DMS 273 (cell line): ENCODE results near the gene SMIM35.
A peak's percentile ranks its signal among the peaks of the same experiment; 100 is the strongest.

ENCODE experiments used
- DNase-seq: peaks from one replicate; lab custom pipeline; 2025; ENCODE audit not compliant: unreplicated experiment; lab: John Stamatoyannopoulos, UW

SMIM35 gene

GRCh38 chr11:118086913-118087768 is at the start of gene SMIM35:
TSS of gene SMIM35 (minus strand) at chr11:118086963. CDS start at chr11:118086757, 206 bp downstream.
- peak; percentile 3 for DNase-seq

DNA sequence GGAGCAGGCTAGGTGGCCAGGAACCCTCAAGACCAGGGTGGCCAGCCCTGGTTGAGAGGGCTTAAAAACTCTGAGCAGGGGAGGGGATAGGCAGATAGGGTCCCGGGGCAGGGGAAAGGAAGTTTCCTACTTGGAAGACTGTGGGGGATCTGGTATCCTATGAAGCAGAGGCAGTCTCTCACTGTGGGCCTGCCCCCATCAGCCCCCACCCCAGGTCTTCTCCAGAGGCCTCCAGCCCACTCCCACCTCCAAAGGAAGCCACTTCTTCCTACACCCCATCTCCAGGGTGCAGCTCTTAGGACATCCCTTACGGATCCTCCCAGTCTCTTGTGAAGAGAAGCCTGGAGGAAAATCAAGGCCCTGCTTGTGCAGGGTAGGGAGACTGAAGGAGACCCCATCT is 49.6 kb upstream of the SMIM35 start:
- no peak for DNase-seq

GRCh38 chr11:118135796-118136165 is 49.0 kb upstream of the SMIM35 start:
- DNase-seq: no peak

DNA sequence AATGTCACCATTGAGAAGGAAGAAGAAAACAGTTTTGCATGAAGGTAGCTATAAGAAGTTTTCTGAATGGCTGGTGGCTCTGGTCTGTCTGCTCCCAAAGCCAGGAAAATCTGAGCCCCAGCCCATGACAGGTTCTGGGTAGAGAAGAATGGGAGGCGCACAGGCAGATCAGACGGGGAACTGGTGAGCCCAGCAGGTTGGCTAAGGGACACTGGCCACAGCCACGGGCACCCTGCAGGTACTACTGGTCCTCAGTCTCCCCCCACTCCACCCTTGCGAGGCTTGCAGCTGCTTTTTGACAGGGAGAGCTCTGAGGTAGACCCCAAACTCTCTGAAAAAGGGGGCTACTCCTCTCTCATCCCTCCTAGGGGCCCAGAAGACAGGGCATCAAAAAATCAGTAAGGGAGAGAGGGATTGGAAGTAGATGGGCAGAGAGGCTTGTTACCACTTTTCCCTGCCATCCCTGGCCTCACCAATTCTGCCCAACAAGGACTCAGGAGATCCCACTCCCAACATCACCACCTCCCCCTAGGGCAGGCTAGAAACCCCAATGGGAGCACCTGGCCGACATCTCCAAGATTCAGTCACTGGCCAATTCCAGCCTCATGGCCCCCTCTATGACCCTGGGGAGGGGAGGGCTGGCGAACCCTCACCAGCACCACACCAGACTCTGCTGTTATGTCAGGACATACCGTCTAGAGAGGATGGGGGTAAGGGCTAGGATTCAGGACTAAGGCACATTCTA is 48.5 kb upstream of the SMIM35 start:
- DNase-seq: no peak

DNA sequence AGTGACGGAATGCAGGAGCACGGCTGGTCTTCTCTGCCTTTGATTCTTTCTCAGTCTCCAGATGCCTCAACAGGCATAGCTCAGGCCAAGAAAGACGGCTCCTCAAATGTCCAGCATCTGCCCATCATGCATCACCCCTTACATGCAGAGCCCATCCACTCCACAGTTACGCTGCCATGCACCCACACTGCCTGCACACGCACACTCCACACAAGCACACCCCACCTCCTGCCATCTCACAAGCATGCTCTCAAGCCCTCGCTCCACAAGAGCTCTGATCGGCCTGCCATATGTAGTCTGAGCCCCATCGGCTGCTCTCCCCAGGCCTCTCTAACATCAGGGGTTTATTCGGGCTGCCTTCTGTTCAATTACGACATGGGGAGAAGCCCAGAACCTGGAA is 47.1 kb upstream of the SMIM35 start:
- no peak for DNase-seq

GRCh38 chr11:118132385-118133151 is 45.8 kb upstream of the SMIM35 start:
- DNase-seq: no peak

- no peak for DNase-seq
These were observed 42.9 kb upstream of the SMIM35 start for GRCh38 chr11:118129471-118130172.

DNA sequence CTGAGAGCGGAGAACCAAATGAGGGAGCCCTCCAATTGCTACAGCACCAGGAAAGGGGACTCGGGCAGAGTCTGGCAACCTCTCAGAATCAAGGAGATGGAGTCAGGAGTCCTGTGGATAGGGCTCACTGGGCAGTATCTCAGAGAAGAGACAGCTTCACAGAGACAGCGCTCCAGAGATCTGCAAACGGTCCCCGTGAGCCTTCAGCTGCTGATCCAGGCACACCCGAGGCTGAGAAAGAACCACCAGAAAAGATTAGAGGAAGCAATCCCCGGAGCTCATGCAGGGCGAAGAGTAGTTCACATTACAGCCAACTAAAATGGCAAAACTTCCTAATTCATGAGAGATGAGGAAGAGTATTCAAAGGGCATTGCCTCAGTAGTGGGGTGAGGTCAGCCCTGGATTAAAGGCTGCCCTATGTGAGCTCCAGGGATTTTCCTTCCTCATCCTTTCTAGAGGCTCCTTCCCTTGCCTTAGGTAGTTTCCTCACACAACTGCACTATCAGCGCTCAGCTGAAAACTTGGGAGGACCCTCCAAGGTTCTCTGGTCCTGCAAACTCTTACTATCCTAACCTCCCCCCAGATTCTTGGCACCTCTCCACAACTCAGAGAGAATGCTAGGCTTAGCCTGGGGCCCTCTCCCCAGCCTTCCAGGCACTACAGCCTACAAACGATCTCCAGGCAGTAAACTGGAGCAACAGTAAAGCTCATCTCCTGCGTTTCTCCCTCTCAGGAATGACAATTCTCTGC is 42.1 kb upstream of the SMIM35 start:
- no peak for DNase-seq

- no peak for DNase-seq
These were observed 41.5 kb upstream of the SMIM35 start for GRCh38 chr11:118128310-118128709.

- DNase-seq: peak; percentile 23
These were observed 39.5 kb upstream of the SMIM35 start for GRCh38 chr11:118126082-118126838.

DNA sequence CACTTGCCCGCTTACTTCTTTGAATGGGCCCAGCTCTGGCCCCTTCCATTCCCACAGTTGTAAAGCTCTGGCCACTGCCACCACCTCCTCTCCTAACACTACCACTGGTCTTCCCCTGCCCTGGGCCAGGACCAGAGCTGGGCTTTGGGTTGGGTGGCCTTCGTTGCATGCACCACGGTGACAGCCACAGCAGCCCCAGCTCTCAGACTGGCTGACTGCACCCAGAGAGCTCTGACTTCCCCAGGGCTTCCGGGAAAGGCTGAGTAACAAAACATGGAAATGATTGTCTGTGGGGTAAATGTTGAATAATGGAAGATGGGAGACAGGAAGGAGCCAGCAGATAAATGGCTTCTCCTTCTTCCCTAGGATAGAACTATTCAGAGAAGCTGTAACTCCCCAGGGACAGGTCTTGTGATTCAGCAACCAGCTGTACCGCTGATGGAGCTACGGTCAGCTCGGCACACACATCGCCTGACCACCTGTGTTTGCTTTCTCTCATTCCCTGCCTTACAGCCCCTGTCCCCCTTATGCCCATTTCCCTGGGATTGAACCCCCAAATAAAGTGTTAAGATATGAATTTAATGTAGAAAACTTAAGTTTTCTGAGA is 38.3 kb upstream of the SMIM35 start:
- peak; percentile 23 for DNase-seq

DNA sequence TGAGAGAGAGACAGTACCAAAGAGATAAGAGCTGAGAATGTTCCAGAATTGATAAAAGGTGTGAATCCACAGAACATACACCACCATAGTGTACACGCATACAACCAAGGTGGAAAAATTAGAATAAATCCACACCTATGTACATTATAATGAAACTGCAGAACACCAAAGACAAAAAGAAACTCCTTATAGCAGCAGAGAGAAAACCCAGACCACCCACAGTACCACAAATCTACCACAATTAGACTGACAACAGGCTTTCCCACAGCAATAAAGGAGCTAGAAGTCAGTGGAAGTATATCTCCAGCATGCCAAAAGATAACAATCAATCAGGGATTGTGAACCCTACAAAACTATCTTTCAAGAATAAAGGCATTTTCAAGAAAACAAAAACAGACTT is 34.0 kb upstream of the SMIM35 start:
- no peak for DNase-seq

GRCh38 chr11:118117790-118118601 is 31.2 kb upstream of the SMIM35 start:
- DNase-seq: no peak

DNA sequence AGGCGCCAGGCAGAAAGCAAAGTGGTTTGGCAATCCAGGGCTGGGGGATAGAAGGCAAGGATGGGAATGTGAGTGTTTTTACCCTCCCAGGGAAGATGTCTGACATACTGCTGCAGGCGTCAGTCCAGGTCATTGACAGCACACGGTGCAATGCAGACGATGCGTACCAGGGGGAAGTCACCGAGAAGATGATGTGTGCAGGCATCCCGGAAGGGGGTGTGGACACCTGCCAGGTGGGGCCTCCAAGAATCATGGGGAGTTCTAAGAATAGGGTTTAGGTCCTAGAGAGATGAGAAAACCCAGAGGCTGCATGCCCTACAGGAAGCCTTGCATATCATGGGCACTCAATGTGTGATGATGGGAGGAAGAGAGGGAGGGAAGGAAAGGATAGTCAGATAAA is 28.3 kb upstream of the SMIM35 start:
- DNase-seq: no peak

DNA sequence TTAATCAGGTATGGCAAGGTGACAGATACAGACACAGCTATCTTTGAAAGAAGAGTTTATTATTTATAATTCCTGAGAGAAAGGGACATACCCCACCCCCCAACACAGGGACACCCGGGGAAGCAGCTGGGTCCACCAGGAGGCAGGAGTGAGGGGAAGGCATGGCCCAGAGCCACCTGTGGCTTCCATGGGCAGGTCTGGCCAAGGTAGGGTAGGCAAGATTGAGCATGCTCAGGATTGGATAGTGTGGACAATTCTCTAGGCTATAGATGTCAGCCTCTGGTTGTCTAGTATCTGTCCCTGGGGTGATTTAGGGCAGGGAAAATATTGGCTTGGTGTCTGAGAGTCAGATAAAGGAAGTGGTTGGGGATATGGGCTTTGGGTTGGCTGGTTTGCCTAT is 27.5 kb upstream of the SMIM35 start:
- DNase-seq: no peak

DNA sequence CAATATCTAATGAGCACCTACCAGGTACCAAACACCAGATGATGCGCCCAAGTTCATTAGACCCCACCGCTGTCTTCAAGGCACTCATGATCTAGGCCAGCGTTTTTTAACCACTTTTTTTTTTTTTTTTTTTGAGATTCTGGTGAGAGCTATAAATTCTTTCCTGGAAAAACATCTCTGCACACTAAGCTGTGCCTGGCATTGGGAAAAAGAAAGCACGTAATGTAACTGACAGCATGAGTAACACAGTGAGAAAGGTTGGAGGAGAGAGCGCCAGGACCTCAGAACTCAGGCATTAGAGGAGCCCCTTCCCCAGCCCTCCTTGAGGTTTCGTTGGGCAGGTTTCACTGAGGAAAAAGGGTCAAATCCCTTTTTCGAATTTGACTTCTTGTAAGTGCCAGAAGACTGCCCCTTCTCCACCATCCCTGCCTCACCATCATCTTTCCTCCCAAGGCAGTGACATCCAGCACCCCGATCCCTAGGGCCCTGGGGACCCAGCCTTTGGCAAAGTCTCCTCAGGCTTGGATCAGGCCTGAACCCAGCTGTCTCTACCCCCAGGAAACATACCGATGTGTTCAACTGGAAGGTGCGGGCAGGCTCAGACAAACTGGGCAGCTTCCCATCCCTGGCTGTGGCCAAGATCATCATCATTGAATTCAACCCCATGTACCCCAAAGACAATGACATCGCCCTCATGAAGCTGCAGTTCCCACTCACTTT is 26.1 kb upstream of the SMIM35 start:
- DNase-seq: no peak

GRCh38 chr11:118111744-118112035 is 24.9 kb upstream of the SMIM35 start:
- no peak for DNase-seq
